NCI-H1417 (cell line): Measurements from ENCODE around the gene PEAR1.

Experiments used
- DNase-seq, 3 experiments: peaks; one replicate each; lab custom pipeline; 2025; lab: John Stamatoyannopoulos, UW

The PEAR1 gene

DNA sequence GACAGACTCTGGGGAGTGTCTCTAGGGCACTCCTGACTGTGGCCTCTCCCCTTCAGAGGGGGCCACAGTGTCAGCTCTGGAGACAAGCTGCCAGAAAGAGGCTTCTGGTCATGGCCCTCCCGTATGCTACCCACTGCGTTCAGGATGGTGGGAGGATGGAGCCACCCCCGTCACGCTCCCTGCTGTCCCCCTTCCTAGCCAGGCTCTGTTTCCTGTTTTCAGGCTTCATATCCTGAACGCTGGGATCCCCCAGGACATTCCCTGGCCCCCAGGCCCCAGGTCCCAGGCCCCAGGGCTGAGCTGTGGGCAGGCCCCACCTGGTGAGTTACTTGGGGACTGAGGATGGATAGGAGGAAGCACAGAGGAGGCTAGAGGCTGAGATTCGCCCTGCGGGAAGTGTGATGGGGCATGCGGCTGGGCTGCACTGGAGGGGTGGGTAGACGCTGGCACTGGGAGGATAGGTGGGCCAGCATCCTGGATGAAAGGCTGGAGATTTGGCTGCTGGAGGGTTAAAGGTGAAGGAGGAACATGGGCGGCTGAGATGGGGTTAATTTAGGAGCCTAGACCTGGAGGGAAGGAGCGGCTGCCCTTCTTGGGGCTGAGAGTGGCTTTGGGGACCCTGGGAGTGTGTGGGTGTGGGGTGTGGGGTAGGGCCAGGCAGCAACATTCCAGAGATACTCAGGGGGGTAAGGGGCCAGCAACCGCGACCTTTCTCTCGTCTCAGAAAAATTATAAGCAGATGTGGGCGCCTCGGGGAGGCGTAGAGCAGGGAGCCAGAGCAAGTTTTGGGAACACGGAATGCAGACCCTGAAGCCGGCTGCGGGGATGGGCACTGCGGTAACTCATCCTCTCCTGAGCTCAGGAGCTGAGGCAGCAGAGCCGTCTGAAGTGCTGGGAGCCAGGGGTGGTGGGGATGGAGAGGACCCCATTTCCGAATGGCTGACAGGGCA, 8.7 kb downstream of the PEAR1 start:
- no peak for DNase-seq

DNA sequence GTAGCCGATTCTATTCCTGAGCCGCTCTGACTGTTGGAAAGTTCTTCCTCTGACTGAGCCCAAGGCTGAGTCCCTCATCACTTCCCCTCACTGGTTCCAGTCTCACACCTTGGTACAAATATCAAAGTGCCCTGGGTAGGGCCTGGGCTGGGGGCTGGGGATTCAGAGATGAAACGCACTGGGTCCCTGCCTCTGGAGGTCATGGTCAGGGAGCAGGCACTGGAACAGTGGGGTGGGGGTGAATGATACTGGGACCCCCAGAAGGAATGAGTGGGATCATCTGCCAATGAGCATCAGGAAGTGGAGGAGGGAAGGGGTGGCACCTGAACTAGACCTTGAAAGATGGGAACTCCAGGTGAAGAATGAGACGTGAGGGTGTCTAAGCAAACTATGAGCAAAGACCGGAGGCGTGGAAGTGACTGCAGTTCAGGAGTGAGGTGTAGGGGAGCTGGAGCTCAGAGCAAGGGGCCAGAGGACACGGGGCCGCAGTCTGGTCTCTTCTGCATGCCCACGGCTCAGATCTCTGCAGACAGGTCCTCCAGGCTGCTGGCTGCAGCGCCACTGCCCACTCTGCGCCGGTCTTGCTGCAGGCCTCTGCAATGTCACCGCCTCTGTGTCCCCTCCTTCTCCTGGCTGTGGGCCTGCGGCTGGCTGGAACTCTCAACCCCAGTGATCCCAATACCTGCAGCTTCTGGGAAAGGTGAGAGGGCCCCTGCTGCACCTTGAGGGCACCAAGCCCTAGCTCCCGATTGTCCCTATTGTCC, 10.0 kb downstream of the PEAR1 start:
- no peak for DNase-seq

DNA sequence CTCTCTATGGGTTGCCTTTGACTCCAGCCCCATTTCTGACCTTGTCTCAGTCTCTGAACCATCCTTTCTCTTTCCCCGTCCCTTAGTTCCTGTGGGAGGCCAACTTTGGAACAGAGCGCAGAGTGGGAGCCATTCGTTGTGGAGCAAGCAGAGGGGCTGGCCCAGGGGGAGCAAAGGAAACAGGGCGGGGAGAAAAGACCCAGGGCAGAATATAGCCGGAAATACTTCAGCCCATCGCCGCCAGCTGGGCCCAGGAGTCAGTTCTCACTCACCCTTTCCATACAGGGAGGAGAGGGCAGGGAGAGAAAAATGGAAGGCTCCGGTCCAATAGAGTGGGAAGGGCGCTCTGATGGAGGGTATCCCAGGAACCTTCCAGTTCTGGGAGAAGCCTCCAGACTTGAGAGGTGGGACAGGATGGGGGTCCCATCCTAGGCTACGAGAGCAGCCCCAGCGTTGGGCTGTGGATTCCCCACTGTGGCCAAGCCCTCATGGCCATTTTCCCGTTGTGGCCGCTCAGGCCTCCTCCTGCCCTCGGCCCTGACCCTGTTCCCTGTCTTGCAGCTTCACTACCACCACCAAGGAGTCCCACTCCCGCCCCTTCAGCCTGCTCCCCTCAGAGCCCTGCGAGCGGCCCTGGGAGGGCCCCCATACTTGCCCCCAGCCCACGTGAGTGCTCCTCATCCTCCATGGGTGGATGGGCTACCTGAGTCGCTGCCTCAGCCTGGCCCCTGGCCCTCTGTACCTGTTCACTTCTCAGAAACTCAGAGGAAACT, 10.9 kb downstream of the PEAR1 start:
- DNase-seq: no peak

DNA sequence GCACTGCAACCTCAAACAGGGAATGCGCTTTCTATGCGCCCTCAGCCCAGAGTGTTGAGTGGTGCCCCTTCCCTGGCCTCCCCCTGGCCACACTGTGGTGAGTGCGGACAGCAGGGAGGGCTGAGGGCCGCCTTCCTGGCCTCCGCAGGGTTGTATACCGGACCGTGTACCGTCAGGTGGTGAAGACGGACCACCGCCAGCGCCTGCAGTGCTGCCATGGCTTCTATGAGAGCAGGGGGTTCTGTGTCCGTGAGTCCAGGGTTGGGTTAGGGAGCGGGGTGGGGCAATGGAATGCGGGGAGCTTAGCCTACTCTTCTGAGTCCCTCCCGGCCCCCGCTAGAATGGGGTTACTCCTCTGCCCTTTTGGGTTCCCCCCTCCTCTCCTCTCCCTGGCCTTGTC, 11.7 kb downstream of the PEAR1 start:
- no peak for DNase-seq

DNA sequence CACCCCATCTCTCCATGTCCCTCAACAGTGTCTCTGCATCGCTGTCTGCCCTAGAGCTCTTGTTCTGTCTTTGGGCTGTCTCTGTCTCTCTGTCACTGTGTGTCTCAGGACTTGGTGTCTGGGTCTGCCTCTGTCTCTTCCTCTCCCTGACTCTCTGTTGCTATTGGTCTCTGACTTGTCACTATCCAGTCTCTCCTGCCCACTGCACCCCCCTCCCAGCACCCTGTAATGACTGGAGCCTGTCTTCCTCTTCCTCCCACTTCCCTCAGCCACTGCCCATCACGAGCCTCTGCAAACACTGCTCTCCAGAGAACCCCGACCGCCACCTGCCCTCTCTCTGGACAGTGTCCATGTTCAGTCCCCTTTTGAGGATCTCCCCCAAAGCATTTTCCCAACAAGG, 12.1 kb downstream of the PEAR1 start:
- DNase-seq: no peak

DNA sequence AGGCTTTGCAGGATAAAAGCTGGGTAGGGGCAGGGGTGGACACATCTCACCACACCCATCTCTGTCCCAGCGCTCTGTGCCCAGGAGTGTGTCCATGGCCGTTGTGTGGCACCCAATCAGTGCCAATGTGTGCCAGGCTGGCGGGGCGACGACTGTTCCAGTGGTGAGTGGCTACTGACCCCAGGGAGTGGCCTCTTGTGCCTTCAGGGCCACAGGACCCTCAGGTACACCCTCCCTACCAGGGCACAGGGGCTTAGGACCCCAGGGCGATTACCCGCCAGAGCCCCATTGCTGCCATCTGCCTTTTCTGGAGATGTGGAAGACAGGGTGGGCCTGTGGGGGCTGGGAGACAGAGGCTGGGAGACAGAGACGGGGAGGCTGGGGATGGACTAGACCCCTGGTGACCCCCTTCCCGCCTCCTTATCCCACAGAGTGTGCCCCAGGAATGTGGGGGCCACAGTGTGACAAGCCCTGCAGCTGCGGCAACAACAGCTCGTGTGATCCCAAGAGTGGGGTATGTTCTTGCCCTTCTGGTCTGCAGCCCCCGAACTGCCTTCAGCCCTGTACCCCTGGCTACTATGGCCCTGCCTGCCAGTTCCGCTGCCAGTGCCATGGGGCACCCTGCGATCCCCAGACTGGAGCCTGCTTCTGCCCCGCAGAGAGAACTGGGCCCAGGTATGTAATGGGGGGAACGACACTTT, 12.8 kb downstream of the PEAR1 start:
- no peak for DNase-seq

DNA sequence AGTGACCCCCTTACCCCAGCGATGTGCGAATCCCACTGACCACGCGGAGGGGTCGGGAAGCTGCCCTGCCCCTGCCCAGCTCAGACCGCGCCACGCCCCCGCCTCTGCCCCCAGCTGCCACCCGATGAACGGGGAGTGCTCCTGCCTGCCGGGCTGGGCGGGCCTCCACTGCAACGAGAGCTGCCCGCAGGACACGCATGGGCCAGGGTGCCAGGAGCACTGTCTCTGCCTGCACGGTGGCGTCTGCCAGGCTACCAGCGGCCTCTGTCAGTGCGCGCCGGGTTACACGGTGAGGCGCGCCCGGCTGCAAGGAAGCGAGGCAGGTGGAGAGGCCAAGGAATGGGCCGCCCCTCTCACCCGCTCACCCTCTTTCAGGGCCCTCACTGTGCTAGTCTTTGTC, 15.0 kb downstream of the PEAR1 start:
- no peak for DNase-seq

DNA sequence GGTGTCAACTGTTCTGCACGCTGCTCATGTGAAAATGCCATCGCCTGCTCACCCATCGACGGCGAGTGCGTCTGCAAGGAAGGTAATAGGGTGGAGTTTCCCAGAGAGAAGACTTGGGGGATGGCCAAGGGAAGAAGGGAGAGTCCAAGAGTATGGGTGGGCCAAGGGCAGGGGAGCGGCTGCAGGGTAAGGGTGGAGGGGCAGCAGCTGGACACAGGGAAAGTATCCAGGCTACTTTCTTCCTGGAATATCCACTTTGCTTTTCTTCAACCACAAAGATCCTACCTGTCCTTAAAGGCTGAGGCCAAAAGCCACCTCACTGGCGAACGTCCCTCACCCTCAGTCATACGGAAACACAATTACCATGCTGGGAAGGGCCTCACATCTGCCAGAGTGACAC, 15.4 kb downstream of the PEAR1 start:
- no peak for DNase-seq

DNA sequence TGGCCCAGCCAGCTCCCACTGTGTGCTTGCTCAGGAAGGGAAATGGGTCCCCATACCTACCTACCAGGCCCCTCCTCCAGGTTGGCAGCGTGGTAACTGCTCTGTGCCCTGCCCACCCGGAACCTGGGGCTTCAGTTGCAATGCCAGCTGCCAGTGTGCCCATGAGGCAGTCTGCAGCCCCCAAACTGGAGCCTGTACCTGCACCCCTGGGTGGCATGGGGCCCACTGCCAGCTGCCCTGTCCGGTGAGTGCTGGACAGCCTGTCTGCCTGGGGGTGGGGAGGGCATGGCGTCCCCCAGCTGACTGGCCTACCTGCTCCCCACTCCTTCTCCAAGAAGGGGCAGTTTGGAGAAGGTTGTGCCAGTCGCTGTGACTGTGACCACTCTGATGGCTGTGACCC, 16.2 kb downstream of the PEAR1 start:
- DNase-seq: no peak

DNA sequence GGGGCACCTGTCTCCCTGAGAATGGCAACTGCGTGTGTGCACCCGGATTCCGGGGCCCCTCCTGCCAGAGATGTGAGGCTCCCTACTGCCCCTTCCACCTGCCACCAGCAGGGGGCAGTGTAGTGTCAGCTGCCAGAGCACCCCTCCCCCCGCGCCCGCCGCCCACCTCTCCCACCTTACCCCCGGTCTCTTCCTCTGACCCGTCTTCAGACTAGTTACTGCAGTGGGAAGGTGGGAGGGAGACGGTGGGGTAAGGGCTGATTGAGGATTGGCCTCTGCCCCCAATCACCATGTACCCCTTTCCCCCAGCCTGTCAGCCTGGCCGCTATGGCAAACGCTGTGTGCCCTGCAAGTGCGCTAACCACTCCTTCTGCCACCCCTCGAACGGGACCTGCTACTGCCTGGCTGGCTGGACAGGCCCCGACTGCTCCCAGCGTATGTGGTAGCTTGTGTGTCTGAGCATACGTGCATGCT, 16.8 kb downstream of the PEAR1 start:
- peak; percentile 56 to 63 (median 60) for DNase-seq

DNA sequence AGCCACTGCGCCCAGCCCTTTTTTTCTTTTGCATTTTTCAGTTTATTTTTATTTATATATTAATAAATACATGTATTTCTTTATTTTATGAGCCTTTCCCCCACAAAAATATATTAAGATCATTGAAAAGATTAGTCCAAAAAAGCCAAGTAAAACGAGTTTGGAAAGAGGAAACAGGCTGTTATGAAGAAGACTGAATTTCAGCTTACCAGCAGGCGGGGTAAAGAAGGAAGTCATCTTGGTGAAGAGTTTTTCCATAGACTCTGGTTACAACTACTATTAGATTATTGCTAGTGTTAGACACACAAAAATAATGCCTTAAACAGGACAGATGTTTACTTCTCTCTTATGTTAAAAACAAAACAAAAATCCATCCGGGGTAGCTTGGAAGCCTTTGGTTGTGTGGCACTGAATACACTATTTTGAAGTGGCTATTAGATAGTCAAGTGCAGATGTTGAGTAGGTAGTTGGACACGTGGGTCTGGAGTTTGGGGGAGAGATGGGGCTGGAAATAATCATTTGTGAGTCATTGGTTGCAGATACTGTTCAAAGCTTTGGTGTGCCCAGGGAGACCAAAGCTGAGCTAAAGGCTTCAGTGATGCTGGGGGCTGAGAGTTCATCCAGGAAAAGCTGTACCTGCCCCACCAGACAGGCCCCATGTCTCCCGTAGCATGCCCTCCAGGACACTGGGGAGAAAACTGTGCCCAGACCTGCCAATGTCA, 18.2 kb downstream of the PEAR1 start:
- DNase-seq: peak in 1 of 3 experiments; percentile 77

DNA sequence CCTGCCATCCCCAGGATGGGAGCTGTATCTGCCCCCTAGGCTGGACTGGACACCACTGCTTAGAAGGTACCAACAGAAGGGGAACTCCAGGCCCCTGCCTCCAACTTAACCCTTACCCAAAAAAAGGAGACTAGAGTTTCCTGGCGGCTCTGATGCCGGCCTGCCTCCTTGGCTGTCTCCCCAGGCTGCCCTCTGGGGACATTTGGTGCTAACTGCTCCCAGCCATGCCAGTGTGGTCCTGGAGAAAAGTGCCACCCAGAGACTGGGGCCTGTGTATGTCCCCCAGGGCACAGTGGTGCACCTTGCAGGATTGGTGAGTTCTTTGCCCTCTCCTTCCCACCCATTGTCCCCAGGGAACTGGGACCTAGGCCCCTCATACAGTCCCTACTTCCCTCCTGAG, 18.8 kb downstream of the PEAR1 start:
- DNase-seq: no peak

DNA sequence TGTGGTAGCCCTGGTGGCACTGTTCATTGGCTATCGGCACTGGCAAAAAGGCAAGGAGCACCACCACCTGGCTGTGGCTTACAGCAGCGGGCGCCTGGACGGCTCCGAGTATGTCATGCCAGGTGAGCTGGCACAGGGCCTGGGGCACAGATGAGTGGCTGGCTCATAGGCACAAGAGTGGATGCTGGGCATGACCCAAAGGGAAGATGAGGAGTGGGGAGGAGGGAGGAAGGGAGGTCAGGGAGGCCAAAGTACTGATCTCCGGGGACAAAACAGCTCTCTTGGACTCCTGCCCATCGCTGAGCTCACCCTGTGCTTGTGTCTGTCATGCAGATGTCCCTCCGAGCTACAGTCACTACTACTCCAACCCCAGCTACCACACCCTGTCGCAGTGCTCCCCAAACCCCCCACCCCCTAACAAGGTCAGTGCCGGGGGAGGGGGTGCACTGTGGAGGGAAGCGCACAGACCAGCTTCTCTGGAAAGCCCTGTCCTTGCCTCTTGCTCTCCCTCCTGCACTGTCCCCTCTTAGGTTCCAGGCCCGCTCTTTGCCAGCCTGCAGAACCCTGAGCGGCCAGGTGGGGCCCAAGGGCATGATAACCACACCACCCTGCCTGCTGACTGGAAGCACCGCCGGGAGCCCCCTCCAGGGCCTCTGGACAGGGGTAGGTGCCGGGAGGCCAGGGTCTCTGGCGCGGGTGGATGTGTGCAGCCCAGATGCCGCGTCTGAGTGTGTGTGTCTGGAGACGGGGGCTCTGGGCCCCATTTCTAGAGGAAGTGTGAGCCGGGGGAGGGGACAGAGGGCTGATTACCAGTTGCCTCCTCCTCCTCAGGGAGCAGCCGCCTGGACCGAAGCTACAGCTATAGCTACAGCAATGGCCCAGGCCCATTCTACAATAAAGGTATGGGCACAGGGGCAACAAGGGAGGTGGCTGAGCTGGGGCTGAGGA, 19.6 kb downstream of the PEAR1 start:
- DNase-seq: no peak

DNA sequence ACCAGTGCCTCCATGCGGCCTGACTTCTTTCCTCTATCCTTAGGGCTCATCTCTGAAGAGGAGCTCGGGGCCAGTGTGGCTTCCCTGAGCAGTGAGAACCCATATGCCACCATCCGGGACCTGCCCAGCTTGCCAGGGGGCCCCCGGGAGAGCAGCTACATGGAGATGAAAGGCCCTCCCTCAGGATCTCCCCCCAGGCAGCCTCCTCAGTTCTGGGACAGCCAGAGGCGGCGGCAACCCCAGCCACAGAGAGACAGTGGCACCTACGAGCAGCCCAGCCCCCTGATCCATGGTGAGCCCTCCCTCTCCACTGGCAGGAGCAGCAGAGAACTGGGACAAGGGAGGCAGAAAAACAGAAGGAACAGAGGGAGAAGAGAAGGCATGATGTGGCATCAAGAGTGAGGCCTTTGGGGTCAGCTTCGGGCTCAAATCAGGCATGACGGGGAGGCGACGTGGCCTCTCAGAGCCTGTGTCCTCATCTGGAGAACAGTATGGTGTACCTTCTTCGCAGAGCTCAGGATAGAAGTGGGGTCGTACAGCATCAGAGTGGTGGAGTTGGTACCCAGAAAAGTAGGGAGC, 20.4 kb downstream of the PEAR1 start:
- DNase-seq: no peak

DNA sequence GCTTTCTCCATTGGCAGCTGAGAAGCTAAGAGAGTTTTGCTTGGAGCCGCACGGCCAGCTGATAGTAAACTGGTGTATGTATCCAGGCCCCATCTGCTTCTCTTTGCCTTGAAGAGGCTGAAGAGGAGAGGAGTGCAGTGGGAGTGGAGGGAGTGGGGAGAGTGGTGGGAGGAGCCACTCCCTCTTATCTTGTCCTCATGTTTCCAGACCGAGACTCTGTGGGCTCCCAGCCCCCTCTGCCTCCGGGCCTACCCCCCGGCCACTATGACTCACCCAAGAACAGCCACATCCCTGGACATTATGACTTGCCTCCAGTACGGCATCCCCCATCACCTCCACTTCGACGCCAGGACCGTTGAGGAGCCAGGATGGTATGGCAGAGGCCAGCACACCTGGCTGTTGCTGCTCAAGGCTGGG, 20.9 kb downstream of the PEAR1 start:
- peak in 1 of 3 experiments; percentile 71 for DNase-seq

DNA sequence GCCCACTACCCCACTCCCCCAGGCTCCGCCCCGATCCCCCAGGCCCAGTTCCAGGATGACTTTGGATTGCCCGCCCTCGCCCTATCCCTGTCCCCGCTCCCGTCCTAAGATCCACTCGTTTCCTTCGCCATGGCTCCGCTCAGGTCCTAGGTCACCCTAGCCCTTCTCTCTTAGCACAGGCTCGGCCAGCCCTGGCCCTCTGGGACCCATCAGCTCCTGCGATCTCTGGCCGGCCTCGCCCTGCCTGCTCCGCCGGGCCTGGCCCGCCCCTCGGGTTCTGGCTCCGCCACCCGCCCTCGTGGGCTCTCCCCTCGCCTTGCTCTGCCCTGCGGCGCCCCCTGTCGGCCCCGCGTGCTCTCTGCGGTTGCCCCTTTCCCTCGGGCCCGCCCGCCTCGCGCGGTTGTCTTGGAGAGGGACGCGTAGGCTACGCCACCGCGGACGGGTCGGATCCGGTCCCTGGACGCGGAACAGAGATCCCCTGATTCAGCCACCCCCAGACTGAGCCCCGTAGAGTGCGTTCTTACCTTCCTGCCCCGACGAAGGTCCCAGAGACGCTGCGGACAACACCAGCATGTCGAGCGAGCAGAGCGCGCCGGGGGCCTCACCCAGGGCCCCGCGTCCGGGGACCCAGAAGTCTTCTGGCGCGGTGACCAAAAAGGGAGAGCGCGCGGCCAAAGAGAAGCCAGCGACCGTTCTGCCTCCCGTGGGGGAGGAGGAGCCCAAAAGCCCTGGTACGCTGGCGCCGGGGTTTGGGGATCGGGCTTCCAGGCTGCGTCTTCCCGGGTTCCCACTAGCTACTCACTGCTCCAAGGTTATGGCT, 26.9 kb downstream of the PEAR1 start, which contains the start of gene LRRC71:
LRRC71 (plus strand) TSS at position 400 of the 820 bp plus-strand sequence; CDS start at position 572, 172 bp downstream.
- DNase-seq: no peak

DNA sequence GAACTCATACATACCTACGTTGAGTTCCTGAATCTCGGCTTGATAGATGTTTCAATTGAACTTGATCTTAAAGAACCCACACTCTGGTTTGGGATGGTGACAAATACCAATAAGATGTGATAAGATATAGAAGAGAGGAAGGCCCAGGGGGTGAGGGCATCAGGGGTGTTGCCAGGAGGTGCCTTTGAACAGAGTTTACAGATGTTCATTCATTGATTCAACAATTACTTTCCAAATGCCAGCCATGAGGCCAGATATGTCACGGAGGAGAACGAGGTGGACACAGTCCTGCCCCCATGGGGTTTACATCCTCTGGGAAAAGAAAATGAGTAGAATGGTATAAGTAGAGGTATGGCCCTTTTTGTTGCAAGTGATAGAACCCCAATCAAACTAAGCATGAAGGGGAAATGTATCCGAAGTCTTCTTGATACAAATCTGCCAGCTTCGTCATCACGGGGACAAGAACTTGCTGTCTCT, 27.6 kb downstream of the PEAR1 start:
- no peak for DNase-seq
